GM12874 (cell line): Measurements from ENCODE around the gene PACRG.

Experiments used
- CTCF ChIP-seq: IDR thresholded peaks from 2 replicates; pipeline ENCODE4 v1.5.1; 2011; ENCODE audit warnings: low read depth, mild to moderate bottlenecking, control low read depth, low read length, moderate library complexity; ENCODE audit not compliant: insufficient read depth

PACRG gene

DNA sequence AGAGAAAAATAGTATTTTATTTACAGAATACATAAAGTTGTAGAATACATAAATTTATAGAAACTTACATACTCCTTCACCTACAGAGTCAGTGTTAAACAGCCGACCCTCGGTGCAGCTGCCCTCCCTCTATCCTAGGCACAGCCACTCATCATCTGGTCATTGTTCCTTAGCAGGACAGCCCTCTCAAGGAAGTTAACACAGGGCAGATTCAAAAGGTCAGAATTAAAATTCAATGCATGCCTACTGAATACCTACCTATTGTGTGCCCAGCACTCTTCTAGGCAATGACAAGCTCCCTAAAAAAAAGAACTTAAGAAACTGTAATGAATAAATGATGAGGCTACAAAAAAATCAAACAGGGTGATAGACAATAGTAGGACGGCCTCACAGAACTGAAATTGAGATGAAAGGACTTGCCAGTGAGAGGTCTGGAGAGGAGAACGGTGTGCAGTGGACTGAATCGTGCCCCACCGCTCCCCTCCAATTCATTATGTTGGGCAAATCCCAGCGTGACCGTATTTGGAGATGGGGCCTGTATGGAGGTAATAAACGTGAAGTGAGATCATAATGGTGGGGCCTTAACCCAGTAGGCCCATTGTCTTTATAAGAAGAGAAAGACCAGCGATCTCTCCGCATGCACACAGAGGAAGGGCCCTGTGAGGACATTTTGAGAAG, 326.0 kb downstream of the PACRG start:
- TF ChIP-seq CTCF: no peak

DNA sequence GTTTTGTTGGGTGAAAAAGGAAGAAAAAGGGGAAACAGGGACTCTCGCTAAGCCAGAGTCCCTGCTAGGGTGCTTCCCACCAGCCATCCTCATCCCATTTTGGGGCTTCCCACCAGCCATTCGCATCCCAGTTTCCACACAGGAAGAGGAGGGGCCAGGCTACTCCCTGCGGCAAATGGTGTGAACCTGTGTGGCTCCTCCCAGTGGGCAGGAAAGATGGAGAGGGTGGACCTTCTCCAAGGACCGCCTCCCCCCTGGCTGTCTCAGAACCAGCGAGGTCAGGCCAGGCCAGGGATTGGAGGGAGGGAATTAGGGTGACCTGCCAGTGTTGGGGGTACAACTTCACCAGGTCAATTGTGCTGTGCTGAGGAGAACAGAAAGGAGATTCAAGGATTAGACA, 326.9 kb downstream of the PACRG start:
- TF ChIP-seq CTCF: no peak

DNA sequence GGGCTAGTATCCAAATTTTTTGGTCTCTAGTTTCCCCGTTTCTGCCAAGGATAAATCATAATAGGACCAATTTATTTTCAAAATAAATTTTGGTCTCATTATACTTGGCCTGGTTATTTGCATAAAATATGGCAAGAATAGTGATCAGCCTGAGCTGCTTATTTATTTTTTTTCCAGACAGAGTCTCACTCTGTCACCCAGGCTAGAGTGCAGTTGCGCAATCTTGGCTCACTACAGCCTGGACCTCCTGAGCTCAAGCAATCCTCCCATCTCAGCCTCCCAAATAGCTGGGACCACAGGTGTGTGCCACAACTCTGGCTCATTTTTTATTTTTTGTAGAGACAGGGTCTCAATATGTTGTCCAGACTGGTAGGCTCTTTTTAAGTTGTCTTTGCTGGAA, 329.5 kb downstream of the PACRG start:
- no peak for TF ChIP-seq CTCF

DNA sequence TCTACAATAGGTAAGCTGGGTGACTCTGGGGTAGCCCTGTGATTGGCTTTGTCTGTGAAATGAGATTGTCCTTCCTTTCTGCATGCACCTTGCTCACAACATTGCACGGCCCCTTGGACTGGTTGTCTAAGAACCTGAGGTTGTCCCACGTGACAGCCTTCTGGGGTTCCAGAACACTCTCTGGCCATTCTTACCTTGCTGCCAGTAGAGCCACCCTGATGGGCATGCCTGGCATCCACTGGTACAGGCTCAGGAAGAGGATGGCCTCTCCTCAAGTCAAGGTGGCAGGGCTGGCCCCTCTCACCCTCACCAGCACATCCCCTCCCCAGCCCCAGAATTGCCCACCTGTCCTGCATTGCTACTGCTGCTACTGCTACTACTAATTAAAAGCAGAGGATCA, 335.0 kb downstream of the PACRG start:
- TF ChIP-seq CTCF: no peak

DNA sequence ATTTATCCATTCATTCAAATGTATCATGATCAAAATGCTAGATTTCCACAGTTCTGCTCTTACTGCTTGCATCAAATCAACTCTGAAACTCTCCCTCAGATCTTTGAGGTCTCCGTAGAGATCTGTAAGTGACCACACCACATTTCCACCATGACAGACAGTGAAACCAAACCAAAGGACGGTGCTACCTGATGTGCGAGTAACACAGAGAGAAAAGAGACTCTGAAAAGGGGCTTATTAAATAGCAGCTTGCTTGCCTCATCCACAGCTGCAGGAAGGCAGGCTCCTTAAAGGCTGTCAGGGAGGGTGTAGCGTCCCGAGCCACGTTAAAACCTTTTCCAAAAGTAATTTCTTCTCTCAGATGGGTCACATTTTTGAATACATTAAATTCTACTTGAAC, 335.8 kb downstream of the PACRG start:
- TF ChIP-seq CTCF: no peak

DNA sequence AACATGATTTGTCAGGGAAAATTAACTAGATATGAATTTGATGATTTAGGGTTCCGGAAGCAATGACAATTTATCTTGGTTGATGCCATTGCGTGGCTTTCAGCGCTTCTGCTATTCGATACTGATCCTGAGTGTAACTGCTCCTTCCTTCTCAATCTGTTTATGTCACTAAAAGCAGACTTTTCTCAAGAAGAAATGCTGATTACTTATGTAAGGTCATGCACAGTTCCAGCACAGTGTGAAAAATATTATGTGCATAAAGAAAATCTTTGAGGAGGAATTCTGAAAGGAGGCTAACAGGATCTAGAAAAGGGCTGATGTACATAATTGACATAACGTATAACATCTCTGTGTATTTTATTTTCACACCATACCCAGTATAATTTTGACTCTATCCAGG, 336.6 kb downstream of the PACRG start:
- no peak for TF ChIP-seq CTCF

DNA sequence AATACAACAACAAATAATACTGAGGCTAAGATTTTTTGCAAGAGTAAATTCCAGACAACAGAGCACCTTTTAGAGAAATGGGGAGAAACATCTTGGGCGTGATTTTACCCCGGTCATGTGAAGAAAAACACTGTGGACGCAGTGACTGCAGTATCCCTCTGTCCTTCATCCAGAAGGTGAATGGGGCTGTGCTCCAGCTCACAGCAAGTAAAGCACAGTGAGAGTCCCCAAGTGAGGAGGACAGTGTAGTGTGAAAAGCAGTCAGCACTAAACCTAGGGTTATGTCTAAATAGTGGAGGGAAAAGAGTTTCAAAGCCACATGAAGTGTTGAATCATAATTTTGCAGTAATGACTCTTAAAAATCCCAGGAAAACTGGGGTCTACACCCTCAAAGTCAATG, 338.4 kb downstream of the PACRG start:
- no peak for TF ChIP-seq CTCF
